ENCODE data around the gene ADD3. TPM values are rescaled to one million over a fixed set of nuclear protein-coding genes. Genes with fewer than 3 reads are reported as not detected.

ADD3 gene
- total and polyA plus RNA-seq, 2 of the 13 experiments (the other 11 are each of a cell fraction or from before 2014, with no cell fraction given): 44.7 to 57.5 TPM

DNA sequence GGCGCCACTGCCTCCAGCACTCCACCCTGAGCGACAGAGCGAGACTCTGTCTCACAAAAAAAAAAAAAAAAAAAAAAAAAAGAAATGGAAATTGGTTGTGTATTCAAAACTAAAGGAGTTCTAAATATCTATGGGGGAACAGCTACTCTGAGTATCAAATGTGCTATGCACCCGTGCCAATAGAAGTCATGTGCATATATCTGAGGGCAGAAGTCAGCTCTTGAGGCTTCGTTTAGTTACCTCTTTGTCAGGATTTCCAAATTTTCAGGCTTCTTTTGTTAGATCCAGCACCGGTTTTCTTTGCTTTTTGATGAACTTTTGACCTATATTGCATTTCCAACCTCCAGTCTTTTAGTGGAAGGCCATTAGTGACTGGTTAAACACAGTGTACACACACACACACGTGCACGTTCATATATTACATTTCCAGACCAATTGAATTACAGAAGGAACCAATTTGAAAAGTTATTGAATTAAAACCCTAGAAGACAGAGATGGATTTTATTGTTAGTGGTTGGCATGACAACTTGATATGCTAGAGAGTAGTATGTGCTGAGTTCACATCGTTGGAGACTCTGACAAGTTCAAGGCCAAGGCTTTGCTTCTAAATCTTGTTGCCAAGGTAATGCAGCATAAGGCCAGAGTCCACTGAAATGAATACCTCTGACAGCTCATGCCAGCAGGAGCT is 33.1 kb upstream of the ADD3 start (continued):
- TF ChIP-seq GZF1 (CRISPR knock-in tag; IDR thresholded peaks at IDR 0.05) (no peak), ZMYM2 (CRISPR knock-in tag; IDR thresholded peaks at IDR 0.05) (0 out of 2 replicates have a peak, but pooled peaks have one; percentile 18), BRD4 (CRISPR knock-in tag; IDR thresholded peaks at IDR 0.05) (no peak), ZNF850 (CRISPR knock-in tag; conservative IDR thresholded peaks at IDR 0.05) (no peak), MAFG (CRISPR knock-in tag; IDR thresholded peaks at IDR 0.05) (no peak), ZNF737 (CRISPR knock-in tag; IDR thresholded peaks at IDR 0.05; ENCODE audit: borderline replicate concordance) (no peak), MYC (CRISPR knock-in tag; IDR thresholded peaks at IDR 0.05; ENCODE audit: borderline replicate concordance) (no peak), ZSCAN22 (CRISPR knock-in tag; IDR thresholded peaks at IDR 0.05) (no peak), ZNF10 (CRISPR knock-in tag; IDR thresholded peaks at IDR 0.05; ENCODE audit: borderline replicate concordance, low read depth) (no peak)
- TF ChIP-seq, protein P1, sequence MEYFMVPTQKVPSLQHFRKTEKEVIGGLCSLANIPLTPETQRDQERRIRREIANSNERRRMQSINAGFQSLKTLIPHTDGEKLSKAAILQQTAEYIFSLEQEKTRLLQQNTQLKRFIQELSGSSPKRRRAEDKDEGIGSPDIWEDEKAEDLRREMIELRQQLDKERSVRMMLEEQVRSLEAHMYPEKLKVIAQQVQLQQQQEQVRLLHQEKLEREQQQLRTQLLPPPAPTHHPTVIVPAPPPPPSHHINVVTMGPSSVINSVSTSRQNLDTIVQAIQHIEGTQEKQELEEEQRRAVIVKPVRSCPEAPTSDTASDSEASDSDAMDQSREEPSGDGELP (IDR thresholded peaks at IDR 0.05; ENCODE audit: borderline replicate concordance, low read depth): no peak
- TF ChIP-seq, protein P2, sequence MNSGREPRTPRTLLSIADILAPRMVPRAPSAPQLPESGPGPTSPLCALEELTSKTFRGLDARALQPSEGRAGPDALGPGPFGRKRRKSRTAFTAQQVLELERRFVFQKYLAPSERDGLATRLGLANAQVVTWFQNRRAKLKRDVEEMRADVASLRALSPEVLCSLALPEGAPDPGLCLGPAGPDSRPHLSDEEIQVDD (CRISPR knock-in tag; IDR thresholded peaks at IDR 0.05; ENCODE audit: borderline replicate concordance): no peak

All from HepG2 (cell line).